GM23338 (cell line): ENCODE data around the gene ZPR1. TPM values are rescaled to one million over a fixed set of nuclear protein-coding genes. Genes with fewer than 3 reads are reported as not detected.

Experiments
- ATAC-seq: fragments of 200-7000 bp; cut with Tn5 transposase; 3 replicates; pipeline ENCODE4 v1.9.1; 2020
- DNase-seq: peaks from one replicate; pipeline ENCODE4 v3.0.0-alpha.2; 2015; ENCODE audit warnings: low spot score
- H2AFZ ChIP-seq: fragments of 200-600 bp; sonication (generic); 2 replicates; pipeline ENCODE4 v1.8.0; 2016; ENCODE audit warnings: antibody characterized with exemption, mild to moderate bottlenecking, moderate library complexity
- H3F3A ChIP-seq: fragments of 200-600 bp; sonication (generic); replicated peaks from 2 replicates; pipeline ENCODE4 v1.8.0; 2017; ENCODE audit warnings: antibody characterized with exemption, mixed run types, low read depth
- H3K27ac ChIP-seq: fragments of 200-600 bp; sonication (generic); 2 replicates; pipeline ENCODE4 v1.6.1; 2016; ENCODE audit warnings: low read depth
- H3K27me3 ChIP-seq: fragments of 200-600 bp; sonication (generic); 2 replicates; pipeline ENCODE4 v1.8.0; 2016; ENCODE audit warnings: mild to moderate bottlenecking, mixed run types, moderate library complexity; ENCODE audit not compliant: insufficient read depth
- H3K36me3 ChIP-seq: fragments of 200-600 bp; sonication (generic); 2 replicates; pipeline ENCODE4 v1.8.0; 2016; ENCODE audit warnings: mild to moderate bottlenecking; ENCODE audit not compliant: insufficient read depth
- H3K4me1 ChIP-seq: fragments of 200-600 bp; sonication (generic); 2 replicates; pipeline ENCODE4 v1.8.0; 2016; ENCODE audit warnings: mild to moderate bottlenecking, moderate library complexity; ENCODE audit not compliant: insufficient read depth
- H3K4me2 ChIP-seq: fragments of 200-600 bp; sonication (generic); 2 replicates; pipeline ENCODE4 v1.7.1; 2017; ENCODE audit warnings: mixed run types
- H3K4me3 ChIP-seq: fragments of 200-600 bp; sonication (generic); 2 replicates; pipeline ENCODE4 v1.6.1; 2016; ENCODE audit warnings: mixed run types
- H3K79me2 ChIP-seq: fragments of 200-600 bp; sonication (generic); replicated peaks from 2 replicates; pipeline ENCODE4 v1.8.0; 2017; ENCODE audit warnings: mild to moderate bottlenecking; ENCODE audit not compliant: insufficient read depth
- H3K9me2 ChIP-seq: fragments of 200-600 bp; sonication (generic); 2 replicates; pipeline ENCODE4 v1.8.0; 2017; ENCODE audit not compliant: insufficient read depth
- H4K20me1 ChIP-seq: fragments of 200-600 bp; sonication (generic); replicated peaks from 2 replicates; pipeline ENCODE4 v1.8.0; 2017; ENCODE audit warnings: mild to moderate bottlenecking; ENCODE audit not compliant: insufficient read depth
- H3K27ac Mint-ChIP-seq: 2 replicates; pipeline ENCODE4 v1.8.0; 2020; ENCODE audit warnings: inconsistent platforms, mild to moderate bottlenecking, moderate library complexity, mixed read lengths
- H3K27me3 Mint-ChIP-seq: 3 replicates; pipeline ENCODE4 v1.8.0; 2022; ENCODE audit warnings: low read depth, mild to moderate bottlenecking, moderate library complexity, mixed read lengths, inconsistent platforms; ENCODE audit not compliant: insufficient read depth, poor library complexity
- H3K36me3 Mint-ChIP-seq: 3 replicates; pipeline ENCODE4 v1.8.0; 2021; ENCODE audit warnings: low read depth, mild to moderate bottlenecking, inconsistent platforms, moderate library complexity, mixed read lengths
- H3K4me1 Mint-ChIP-seq: 3 replicates; pipeline ENCODE4 v1.8.0; 2020; ENCODE audit warnings: mild to moderate bottlenecking, inconsistent platforms, mixed read lengths
- H3K4me3 Mint-ChIP-seq: 3 replicates; pipeline ENCODE4 v1.8.0; 2021; ENCODE audit warnings: moderate library complexity, mild to moderate bottlenecking, inconsistent platforms, mixed read lengths
- H3K9me3 Mint-ChIP-seq: 3 replicates; pipeline ENCODE4 v1.8.0; 2020; ENCODE audit warnings: moderate library complexity, mild to moderate bottlenecking, inconsistent platforms, mixed read lengths
- CREB1 ChIP-seq: fragments of 250-450 bp; sonication (Bioruptor Pico); IDR thresholded peaks from 2 replicates; pipeline ENCODE4 v1.5.0; 2020; ENCODE audit warnings: low read depth, mild to moderate bottlenecking, moderate library complexity
- EZH2 ChIP-seq: fragments of 200-600 bp; sonication (generic); IDR thresholded peaks from one replicate; pipeline ENCODE4 v1.8.0; 2017; ENCODE audit warnings: antibody characterized with exemption, mild to moderate bottlenecking, low read depth; ENCODE audit not compliant: unreplicated experiment
- NANOG ChIP-seq: IDR thresholded peaks from 2 replicates; pipeline ENCODE4 v1.6.1; 2016; ENCODE audit warnings: antibody characterized with exemption, borderline replicate concordance
- STAT1 ChIP-seq: IDR thresholded peaks from one replicate; pipeline ENCODE4 v1.6.1; 2016; ENCODE audit warnings: antibody characterized with exemption; ENCODE audit not compliant: unreplicated experiment
- ZNF331 ChIP-seq: fragments of 250-450 bp; sonication (Bioruptor Pico); IDR thresholded peaks from 2 replicates; pipeline ENCODE4 v1.5.0; 2020; ENCODE audit warnings: low read depth, mild to moderate bottlenecking, moderate library complexity
- polyA plus RNA-seq: library from polyadenylated mRNA; unstranded; fragments of >200 nt; fragmentation: Nextera tagmentation; extraction: Ambion mirVana; gene quantifications from 2 replicates; pipeline ENCODE4 v1.2.1, GENCODE V29; 2016
- total RNA-seq: library from RNA; depleted of rRNA; stranded (reverse); fragments of >200 nt; shearing (Covaris generic); gene quantifications from 2 replicates; pipeline ENCODE4 v1.2.3, GENCODE V29; 2014
- TF ChIP-seq, protein P1 (sequence below): fragments of 250-450 bp; sonication (Bioruptor Pico); IDR thresholded peaks from 2 replicates; pipeline ENCODE4 v1.5.0; 2020; ENCODE audit warnings: mild to moderate bottlenecking, moderate library complexity
- TF ChIP-seq, protein P2 (sequence below), 2 experiments: fragments of 200-600 bp in 1 of 2; sonication (generic) in 1 of 2; conservative IDR thresholded peaks; 2 replicates each; pipeline versions ENCODE4 v1.5.1 to v1.6.1; 2016 to 2017; ENCODE audit warnings: antibody characterized with exemption in 2 of 2, low read depth in 2 of 2, mild to moderate bottlenecking in 2 of 2, moderate library complexity in 1 of 2
- TF ChIP-seq, protein P3 (sequence below): IDR thresholded peaks from one replicate; pipeline ENCODE4 v1.6.1; 2018; ENCODE audit warnings: antibody characterized with exemption; ENCODE audit not compliant: unreplicated experiment

The ZPR1 gene
- total and polyA plus RNA-seq, 2 experiments from 2014 or later = 55.4 to 96.7 TPM

DNA sequence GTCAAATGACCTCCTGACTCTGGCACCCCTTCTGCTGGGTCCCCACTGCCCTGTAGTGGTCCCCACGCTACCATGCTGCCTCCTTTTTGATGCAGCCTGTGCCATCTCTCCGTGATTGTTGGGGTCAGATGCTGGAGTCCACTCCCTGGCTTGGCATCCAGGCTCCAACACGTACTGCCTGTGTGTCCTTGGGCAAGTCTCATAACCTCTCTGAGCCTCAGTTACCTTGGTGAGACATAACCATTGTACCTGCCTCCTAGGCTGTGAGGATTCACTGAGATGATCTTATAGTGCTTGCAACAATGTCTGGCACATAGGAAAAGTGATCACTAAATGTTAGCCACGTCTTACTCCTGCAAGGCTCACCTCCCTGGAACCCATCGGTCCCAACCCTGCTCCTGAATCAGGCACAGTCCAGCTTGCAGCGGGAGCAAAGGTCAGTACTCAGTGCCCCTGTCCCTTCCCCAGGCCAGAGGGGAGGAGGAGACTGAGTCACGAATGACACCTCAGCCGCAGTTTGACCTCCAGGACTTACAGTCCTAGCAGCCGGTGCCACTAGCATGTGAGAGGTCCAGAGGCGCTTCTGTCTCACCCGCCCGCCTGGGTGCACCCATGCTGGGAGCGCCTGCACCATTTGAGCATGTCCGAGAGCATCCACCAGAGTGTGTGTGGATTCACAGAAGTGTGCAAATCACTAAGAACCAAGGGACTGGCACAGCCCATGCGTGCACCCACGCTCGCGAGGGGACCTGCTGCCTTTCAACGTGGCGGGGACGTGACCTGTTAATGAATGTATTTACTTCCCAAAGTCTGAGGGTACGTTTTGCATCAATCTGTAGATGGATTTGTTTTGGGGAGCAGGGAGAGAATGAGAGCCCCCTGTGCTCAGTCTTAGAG lies 38.3 kb upstream of the ZPR1 start (continued):
- TF ChIP-seq, protein P1, sequence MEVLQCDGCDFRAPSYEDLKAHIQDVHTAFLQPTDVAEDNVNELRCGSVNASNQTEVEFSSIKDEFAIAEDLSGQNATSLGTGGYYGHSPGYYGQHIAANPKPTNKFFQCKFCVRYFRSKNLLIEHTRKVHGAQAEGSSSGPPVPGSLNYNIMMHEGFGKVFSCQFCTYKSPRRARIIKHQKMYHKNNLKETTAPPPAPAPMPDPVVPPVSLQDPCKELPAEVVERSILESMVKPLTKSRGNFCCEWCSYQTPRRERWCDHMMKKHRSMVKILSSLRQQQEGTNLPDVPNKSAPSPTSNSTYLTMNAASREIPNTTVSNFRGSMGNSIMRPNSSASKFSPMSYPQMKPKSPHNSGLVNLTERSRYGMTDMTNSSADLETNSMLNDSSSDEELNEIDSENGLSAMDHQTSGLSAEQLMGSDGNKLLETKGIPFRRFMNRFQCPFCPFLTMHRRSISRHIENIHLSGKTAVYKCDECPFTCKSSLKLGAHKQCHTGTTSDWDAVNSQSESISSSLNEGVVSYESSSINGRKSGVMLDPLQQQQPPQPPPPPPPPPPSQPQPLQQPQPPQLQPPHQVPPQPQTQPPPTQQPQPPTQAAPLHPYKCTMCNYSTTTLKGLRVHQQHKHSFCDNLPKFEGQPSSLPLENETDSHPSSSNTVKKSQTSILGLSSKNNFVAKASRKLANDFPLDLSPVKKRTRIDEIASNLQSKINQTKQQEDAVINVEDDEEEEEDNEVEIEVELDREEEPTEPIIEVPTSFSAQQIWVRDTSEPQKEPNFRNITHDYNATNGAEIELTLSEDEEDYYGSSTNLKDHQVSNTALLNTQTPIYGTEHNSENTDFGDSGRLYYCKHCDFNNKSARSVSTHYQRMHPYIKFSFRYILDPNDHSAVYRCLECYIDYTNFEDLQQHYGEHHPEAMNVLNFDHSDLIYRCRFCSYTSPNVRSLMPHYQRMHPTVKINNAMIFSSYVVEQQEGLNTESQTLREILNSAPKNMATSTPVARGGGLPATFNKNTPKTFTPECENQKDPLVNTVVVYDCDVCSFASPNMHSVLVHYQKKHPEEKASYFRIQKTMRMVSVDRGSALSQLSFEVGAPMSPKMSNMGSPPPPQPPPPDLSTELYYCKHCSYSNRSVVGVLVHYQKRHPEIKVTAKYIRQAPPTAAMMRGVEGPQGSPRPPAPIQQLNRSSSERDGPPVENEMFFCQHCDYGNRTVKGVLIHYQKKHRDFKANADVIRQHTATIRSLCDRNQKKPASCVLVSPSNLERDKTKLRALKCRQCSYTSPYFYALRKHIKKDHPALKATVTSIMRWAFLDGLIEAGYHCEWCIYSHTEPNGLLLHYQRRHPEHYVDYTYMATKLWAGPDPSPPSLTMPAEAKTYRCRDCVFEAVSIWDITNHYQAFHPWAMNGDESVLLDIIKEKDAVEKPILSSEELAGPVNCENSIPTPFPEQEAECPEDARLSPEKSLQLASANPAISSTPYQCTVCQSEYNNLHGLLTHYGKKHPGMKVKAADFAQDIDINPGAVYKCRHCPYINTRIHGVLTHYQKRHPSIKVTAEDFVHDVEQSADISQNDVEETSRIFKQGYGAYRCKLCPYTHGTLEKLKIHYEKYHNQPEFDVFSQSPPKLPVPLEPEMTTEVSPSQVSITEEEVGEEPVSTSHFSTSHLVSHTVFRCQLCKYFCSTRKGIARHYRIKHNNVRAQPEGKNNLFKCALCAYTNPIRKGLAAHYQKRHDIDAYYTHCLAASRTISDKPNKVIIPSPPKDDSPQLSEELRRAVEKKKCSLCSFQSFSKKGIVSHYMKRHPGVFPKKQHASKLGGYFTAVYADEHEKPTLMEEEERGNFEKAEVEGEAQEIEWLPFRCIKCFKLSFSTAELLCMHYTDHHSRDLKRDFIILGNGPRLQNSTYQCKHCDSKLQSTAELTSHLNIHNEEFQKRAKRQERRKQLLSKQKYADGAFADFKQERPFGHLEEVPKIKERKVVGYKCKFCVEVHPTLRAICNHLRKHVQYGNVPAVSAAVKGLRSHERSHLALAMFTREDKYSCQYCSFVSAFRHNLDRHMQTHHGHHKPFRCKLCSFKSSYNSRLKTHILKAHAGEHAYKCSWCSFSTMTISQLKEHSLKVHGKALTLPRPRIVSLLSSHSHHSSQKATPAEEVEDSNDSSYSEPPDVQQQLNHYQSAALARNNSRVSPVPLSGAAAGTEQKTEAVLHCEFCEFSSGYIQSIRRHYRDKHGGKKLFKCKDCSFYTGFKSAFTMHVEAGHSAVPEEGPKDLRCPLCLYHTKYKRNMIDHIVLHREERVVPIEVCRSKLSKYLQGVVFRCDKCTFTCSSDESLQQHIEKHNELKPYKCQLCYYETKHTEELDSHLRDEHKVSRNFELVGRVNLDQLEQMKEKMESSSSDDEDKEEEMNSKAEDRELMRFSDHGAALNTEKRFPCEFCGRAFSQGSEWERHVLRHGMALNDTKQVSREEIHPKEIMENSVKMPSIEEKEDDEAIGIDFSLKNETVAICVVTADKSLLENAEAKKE = no peak
- no peak for TF ChIP-seq CREB1 (CRISPR knock-in tag)

DNA sequence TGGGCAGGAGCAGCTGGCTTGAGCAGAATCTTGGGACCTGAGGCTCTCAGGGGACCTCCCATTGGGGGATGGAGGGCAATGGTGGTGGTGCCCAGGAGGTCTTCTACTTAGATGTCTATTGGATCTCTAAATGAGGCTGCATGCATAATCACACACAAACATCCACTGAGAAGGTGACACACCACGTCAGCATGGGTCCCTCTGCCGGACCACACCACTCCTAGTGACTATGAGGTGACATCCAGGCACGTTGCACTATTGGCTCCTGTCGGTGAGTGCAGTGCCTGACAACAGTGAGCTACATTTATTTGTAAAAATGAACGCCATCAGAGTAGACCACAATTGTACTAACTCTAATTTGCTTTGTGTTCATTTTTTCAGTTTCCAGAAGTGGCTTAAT lies 37.6 kb upstream of the ZPR1 start:
- no peak overlapping the region for H3K4me3 Mint-ChIP-seq
- Histone ChIP-seq H3K79me2 (no peaks in the 10 kb centered on the region), H3F3A (no peaks in the 10 kb centered on the region), H2AFZ (no peak overlapping the region), H3K4me2 (no peak overlapping the region), H3K36me3 (no peaks in the 10 kb centered on the region), H3K4me3 (no peak overlapping the region), H3K27me3 (no peaks in the 10 kb centered on the region), H3K9me2 (no peaks in the 10 kb centered on the region), H3K27ac (no peak overlapping the region), H3K4me1 (no peaks in the 10 kb centered on the region), H4K20me1 (no peaks in the 10 kb centered on the region)
- H3K4me1 Mint-ChIP-seq = peaks cover 5% of the 10 kb centered on the region; the same call in 2 of the 3 replicates
- no peaks in the 10 kb centered on the region for H3K9me3 Mint-ChIP-seq
- ATAC-seq (no peak), DNase-seq (no peak)
- H3K27me3 Mint-ChIP-seq = no peaks in the 10 kb centered on the region
- no peak overlapping the region for H3K27ac Mint-ChIP-seq
- H3K36me3 Mint-ChIP-seq = no peaks in the 10 kb centered on the region
- TF ChIP-seq, protein P2, sequence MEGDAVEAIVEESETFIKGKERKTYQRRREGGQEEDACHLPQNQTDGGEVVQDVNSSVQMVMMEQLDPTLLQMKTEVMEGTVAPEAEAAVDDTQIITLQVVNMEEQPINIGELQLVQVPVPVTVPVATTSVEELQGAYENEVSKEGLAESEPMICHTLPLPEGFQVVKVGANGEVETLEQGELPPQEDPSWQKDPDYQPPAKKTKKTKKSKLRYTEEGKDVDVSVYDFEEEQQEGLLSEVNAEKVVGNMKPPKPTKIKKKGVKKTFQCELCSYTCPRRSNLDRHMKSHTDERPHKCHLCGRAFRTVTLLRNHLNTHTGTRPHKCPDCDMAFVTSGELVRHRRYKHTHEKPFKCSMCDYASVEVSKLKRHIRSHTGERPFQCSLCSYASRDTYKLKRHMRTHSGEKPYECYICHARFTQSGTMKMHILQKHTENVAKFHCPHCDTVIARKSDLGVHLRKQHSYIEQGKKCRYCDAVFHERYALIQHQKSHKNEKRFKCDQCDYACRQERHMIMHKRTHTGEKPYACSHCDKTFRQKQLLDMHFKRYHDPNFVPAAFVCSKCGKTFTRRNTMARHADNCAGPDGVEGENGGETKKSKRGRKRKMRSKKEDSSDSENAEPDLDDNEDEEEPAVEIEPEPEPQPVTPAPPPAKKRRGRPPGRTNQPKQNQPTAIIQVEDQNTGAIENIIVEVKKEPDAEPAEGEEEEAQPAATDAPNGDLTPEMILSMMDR (conservative IDR thresholded peaks at IDR 0.05; ENCODE audit: low read depth in 2 of 2) = no peak
- TF ChIP-seq, protein P3, sequence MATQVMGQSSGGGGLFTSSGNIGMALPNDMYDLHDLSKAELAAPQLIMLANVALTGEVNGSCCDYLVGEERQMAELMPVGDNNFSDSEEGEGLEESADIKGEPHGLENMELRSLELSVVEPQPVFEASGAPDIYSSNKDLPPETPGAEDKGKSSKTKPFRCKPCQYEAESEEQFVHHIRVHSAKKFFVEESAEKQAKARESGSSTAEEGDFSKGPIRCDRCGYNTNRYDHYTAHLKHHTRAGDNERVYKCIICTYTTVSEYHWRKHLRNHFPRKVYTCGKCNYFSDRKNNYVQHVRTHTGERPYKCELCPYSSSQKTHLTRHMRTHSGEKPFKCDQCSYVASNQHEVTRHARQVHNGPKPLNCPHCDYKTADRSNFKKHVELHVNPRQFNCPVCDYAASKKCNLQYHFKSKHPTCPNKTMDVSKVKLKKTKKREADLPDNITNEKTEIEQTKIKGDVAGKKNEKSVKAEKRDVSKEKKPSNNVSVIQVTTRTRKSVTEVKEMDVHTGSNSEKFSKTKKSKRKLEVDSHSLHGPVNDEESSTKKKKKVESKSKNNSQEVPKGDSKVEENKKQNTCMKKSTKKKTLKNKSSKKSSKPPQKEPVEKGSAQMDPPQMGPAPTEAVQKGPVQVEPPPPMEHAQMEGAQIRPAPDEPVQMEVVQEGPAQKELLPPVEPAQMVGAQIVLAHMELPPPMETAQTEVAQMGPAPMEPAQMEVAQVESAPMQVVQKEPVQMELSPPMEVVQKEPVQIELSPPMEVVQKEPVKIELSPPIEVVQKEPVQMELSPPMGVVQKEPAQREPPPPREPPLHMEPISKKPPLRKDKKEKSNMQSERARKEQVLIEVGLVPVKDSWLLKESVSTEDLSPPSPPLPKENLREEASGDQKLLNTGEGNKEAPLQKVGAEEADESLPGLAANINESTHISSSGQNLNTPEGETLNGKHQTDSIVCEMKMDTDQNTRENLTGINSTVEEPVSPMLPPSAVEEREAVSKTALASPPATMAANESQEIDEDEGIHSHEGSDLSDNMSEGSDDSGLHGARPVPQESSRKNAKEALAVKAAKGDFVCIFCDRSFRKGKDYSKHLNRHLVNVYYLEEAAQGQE = no peak
- TF ChIP-seq EZH2 (no peak), ZNF331 (CRISPR knock-in tag) (no peak), NANOG (no peak), CREB1 (CRISPR knock-in tag) (no peak), STAT1 (no peak)
